Medulla oblongata (tissue), 1 donor: ENCODE results near the gene REX1BD.
"Not testable (repeated sequence)": the region's sequence is repeated elsewhere in the genome, so short reads cannot be mapped to it uniquely, and the experiment has no call there.

Source experiments
- DNase-seq: peaks from one replicate; pipeline ENCODE4 v3.0.0-alpha.2; 2015; ENCODE audit errors: extremely low spot score

The REX1BD gene

GRCh38 chr19:18577365-18577914 lies 11.2 kb upstream of the REX1BD start:
- DNase-seq: no peak

GRCh38 chr19:18580311-18580710 lies 8.3 kb upstream of the REX1BD start:
- no peak for DNase-seq

- DNase-seq: peak; percentile 43
Measured at GRCh38 chr19:18586306-18586705, 2.3 kb upstream of the REX1BD start.

GRCh38 chr19:18587561-18587960 lies 1.0 kb upstream of the REX1BD start:
- no peak for DNase-seq

GRCh38 chr19:18587962-18588610 lies 512 bp upstream of the REX1BD start:
- DNase-seq: no peak

GRCh38 chr19:18589380-18590272 lies 1.0 kb downstream of the REX1BD start:
- DNase-seq: peak; percentile 36

GRCh38 chr19:18590273-18591272 lies 2.0 kb downstream of the REX1BD start:
- DNase-seq: peak; percentile 81

- DNase-seq: no peak
Measured at GRCh38 chr19:18591735-18592385, 3.3 kb downstream of the REX1BD start.

- not testable (repeated sequence) for DNase-seq
Measured at GRCh38 chr19:18592732-18593131, 4.1 kb downstream of the REX1BD start.

GRCh38 chr19:18593367-18594095 lies 4.9 kb downstream of the REX1BD start:
- DNase-seq: no peak

GRCh38 chr19:18594096-18594823 lies 5.7 kb downstream of the REX1BD start:
- DNase-seq: peak; percentile 68

- no peak for DNase-seq
Measured at GRCh38 chr19:18594824-18595373, 6.3 kb downstream of the REX1BD start.

GRCh38 chr19:18595475-18595874 lies 6.9 kb downstream of the REX1BD start:
- DNase-seq: no peak

GRCh38 chr19:18596752-18597157 lies 8.2 kb downstream of the REX1BD start:
- DNase-seq: no peak

- no peak for DNase-seq
Measured at GRCh38 chr19:18597809-18598660, 9.4 kb downstream of the REX1BD start.

GRCh38 chr19:18599485-18599884 lies 10.9 kb downstream of the REX1BD start:
- no peak for DNase-seq

- not testable (repeated sequence) for DNase-seq
Measured at GRCh38 chr19:18600692-18601397, 12.2 kb downstream of the REX1BD start.

GRCh38 chr19:18601875-18602274 lies 13.3 kb downstream of the REX1BD start:
- DNase-seq: no peak
